SK-N-DZ (cell line): ENCODE measurements around the gene MAL.
"Not testable (repeated sequence)": the region's sequence is repeated elsewhere in the genome, so short reads cannot be mapped to it uniquely, and the experiment has no call there.

Experiments
- DNase-seq: peaks from one replicate; pipeline ENCODE4 v3.0.0-alpha.2; 2015; ENCODE audit warnings: low spot score
- small RNA-seq, 2 experiments: library from RNA; depleted of rRNA; stranded (forward); fragments of <200 nt; gene quantifications; one replicate each; pipeline ENCODE3, GENCODE V24; 2014

MAL gene

DNA sequence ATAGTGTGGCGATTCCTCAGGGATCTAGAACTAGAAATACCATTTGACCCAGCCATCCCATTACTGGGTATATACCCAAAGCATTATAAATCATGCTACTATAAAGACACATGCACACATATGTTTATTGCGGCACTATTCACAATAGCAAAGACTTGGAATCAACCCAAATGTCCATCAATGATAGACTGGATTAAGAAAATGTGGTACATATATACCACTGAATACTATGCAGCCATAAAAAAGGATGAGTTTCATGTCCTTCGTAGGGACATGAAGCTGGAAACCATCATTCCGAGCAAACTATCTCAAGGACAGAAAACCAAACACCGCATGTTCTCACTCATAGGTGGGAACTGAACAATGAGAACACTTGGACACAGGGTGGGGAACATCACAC lies 72.8 kb downstream of the MAL start:
- DNase-seq: not testable (repeated sequence)

DNA sequence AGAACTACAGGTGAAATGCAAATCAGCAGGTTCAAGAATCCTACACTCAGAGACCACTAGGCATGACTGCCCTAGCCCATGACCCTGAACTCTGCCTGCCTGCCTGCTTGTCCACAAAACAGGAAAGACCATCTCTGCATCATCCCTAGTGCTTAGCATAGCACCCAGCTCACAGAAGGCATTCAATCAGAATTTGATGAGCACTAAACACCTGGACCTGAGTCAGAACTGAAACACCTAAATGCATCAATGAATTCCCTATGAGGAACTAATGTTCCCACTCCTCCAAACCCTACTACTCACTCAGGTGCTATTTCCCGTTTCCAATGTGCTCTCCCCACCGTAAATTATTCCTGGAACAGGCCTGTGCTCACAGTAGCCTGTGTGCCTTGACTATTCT lies 74.4 kb downstream of the MAL start:
- no peak for DNase-seq

Small RNA genes lying within 50 kb of the gene (small RNA-seq; reads per million reads assigned to genes)
- 0.05 to 1.5 reads per million in 2 experiments for gene RN7SL575P
